ENCODE data around the gene BABAM2.

DNA sequence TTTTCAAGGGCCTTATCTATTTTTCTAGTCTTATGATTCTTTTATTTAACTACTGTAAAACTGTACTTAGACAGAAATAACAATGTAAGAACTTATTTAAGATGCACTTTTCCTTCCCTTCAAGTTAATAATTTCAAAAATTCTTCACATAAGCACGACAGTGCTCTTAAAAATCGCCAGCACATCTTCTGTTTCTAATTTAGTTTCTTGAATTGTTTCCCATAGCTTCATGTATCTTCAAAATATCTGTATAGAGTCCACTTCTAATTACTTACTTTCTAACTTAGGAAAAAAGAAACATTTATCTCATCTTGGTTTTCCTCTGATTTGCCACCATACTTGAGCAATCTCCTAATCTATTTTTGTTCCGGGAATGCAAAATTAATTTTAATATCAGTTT is 196.1 kb downstream of the BABAM2 start:
- TF ChIP-seq POLR2AphosphoS5 (IDR thresholded peaks at IDR 0.05) (no peak), POLR2A (IDR thresholded peaks at IDR 0.05) (no peak)

Measured in sigmoid colon (tissue), 4 donors.